ENCODE results near the gene DNAJC7. TPM values are rescaled to one million over a fixed set of nuclear protein-coding genes. Genes with fewer than 3 reads are reported as not detected.
A peak's percentile ranks its signal among the peaks of the same experiment; 100 is the strongest.
"Not testable (repeated sequence)": the region's sequence is repeated elsewhere in the genome, so short reads cannot be mapped to it uniquely, and the experiment has no call there.

Gene DNAJC7
- total RNA-seq, 1 donor from 2014 or later: 57.6 TPM

DNA sequence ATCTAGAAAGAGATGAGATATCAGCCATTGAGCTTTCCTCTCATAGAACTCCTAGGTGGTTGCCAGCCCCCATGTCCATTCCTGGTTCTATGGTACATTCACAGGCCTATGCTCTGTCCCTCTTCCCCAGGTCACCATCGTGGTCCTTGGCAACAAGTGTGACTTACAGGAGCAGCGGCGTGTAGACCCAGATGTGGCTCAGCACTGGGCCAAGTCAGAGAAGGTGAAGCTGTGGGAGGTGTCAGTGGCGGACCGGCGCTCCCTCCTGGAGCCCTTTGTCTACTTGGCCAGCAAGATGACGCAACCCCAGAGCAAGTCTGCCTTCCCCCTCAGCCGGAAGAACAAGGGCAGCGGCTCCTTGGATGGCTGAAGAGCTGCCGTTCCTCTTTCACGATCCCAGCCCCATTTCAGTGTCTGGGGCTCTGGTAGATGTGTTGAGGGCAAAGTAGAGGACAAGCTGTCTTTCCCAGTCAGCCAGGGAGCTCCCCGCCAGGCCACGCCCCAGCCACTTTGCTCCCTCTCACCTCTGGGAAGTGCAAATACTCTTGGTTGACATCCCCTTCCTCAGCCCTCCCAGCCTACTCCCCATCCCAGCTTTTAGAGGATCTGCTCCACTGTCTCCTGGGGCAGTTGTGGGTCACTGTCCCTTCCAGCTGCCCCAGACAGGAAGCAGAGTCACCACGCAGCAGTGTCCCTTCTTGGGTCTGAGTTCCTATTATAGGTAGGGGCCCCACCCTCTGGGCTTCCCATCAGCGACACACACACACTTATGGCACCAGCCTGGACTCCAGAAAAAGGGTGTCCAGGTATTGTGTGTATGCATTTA lies 6.5 kb upstream of the DNAJC7 start:
- no peak for TF ChIP-seq CTCF (conservative IDR thresholded peaks at IDR 0.05; ENCODE audit: low read depth, low read length)
- no peak for DNase-seq (ENCODE audit: low read depth)
- H3K4me3 ChIP-seq (ENCODE audit: low read depth, low read length): no peak overlapping the region

- not testable (repeated sequence) for DNase-seq (ENCODE audit: low read depth)
- peak overlapping the region; percentile 64 for H3K4me3 ChIP-seq (ENCODE audit: low read depth, low read length)
These were observed 3.6 kb upstream of the DNAJC7 start for GRCh38 chr17:42020845-42021244.

- no peak for DNase-seq (ENCODE audit: low read depth)
- peak; percentile 74 for TF ChIP-seq CTCF (conservative IDR thresholded peaks at IDR 0.05; ENCODE audit: low read depth, low read length)
- peak within 1 kb of the TSS; percentile 64 for H3K4me3 ChIP-seq (ENCODE audit: low read depth, low read length)
These were observed 2.5 kb upstream of the DNAJC7 start, which contains the start of gene NKIRAS2 for GRCh38 chr17:42019509-42020404. Gene NKIRAS2, plus strand, starts transcription at chr17:42020090. Its CDS starts 1,488 bp downstream, at chr17:42021578.

GRCh38 chr17:42018988-42019387 lies 1.7 kb upstream of the DNAJC7 start:
- no peak for DNase-seq (ENCODE audit: low read depth)
- no peak overlapping the region for H3K4me3 ChIP-seq (ENCODE audit: low read depth, low read length)
- no peak for TF ChIP-seq CTCF (conservative IDR thresholded peaks at IDR 0.05; ENCODE audit: low read depth, low read length)

DNA sequence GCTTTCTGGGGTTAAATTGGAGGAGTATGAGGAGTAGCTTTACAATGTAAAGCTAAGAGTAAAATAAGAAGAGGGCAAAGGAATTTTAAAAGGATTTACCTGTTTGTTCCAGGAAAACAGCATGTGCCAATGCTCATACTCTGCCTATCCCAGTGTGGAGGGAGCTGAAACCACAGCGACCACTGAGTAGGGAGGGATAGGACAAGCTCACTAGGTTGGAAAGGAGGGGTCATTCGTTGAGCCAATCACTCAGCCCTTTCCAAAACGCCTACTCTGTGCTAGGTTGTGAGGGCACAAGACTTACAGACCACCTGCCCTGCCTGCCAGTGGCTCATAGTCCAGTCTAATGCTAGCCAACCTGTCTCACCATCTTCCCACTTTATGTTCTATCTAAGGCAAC lies 1.1 kb upstream of the DNAJC7 start:
- no peak for TF ChIP-seq CTCF (conservative IDR thresholded peaks at IDR 0.05; ENCODE audit: low read depth, low read length)

DNA sequence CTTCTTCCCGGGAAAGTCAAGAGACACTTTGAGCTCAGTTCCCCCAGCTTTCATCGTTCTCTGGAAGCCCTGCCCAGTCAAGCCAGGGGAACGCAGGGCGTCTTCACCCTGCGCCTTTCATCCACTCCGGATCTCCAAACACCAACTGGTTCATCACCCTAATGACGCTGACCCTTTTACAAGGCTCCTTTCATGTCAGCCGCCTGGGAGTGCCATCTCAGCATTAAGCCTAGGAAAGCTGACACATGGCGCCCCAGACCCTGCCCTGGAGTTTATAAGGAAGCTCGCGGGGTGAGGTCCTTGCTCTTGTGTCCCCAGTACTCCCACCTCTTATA lies 594 bp upstream of the DNAJC7 start:
- no peak for DNase-seq (ENCODE audit: low read depth)
- peak overlapping the region; percentile 94 for H3K4me3 ChIP-seq (ENCODE audit: low read depth, low read length)
- TF ChIP-seq CTCF (conservative IDR thresholded peaks at IDR 0.05; ENCODE audit: low read depth, low read length): no peak

More for the DNA sequence above, 1.1 kb upstream of the DNAJC7 start:
- H3K4me3 ChIP-seq (ENCODE audit: low read depth, low read length): peak overlapping the region; percentile 94
- DNase-seq (ENCODE audit: low read depth): no peak

DNA sequence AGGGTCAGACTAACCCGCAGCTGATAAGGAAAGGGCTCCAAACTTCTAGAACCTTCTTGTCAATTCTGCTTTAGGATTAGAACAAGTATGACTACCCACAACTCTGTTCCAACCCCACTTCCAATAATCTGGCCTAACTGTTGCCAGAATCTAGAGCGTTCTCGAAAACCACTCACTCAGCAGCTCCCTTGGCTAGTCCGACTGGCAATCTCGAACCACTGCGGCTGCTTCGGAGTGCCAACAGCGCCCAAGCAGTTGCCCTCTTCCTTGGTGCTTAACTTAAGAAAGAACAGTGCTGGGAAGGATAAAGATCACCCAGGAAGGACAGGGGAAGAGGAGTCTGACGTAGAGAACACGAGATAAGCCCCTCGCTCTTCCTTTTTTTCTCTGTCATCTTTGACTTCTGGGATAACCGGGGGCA lies 818 bp downstream of the DNAJC7 start:
- no peak for TF ChIP-seq CTCF (conservative IDR thresholded peaks at IDR 0.05; ENCODE audit: low read depth, low read length)
- H3K4me3 ChIP-seq (ENCODE audit: low read depth, low read length): peak overlapping the region; percentile 94
- no peak for DNase-seq (ENCODE audit: low read depth)

DNA sequence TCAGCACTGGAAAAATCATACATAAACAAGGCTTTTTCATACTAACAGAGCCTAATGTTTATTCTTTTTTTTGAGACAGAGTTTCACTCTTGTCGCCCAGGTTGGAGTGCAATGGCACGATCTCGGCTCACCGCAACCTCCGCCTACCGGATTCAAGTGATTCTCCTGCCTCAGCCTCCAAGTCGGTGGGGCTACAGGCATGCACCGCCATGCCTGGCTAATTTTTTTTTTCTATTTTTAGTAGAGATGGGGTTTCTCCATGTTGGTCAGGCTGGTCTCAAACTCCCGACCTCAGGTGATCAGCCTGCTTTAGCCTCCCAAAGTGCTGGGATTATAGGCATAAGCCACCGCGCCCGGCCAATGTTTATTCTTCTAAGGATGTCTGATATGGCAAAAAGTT lies 3.5 kb downstream of the DNAJC7 start:
- DNase-seq (ENCODE audit: low read depth); H3K4me3 ChIP-seq (ENCODE audit: low read depth, low read length): not testable (repeated sequence)

- DNase-seq (ENCODE audit: low read depth); H3K4me3 ChIP-seq (ENCODE audit: low read depth, low read length): not testable (repeated sequence)
These were observed 4.9 kb downstream of the DNAJC7 start for GRCh38 chr17:42012363-42012762.
